WI38 (cell line): ENCODE measurements around the gene UBE2Q1.

Experiments used
- H3K4me3 ChIP-seq: 2 replicates; pipeline ENCODE4 v1.5.1; 2011; ENCODE audit warnings: low read depth, mild to moderate bottlenecking, control low read depth, low read length
- CTCF ChIP-seq: IDR thresholded peaks from 2 replicates; pipeline ENCODE4 v1.5.1; 2012; ENCODE audit warnings: low read depth, mild to moderate bottlenecking, control low read depth, low read length

The UBE2Q1 gene

GRCh38 chr1:154524881-154525280 lies 33.6 kb downstream of the UBE2Q1 start:
- no peak overlapping the region for H3K4me3 ChIP-seq
- no peak for TF ChIP-seq CTCF

GRCh38 chr1:154521695-154522094 lies 36.8 kb downstream of the UBE2Q1 start:
- H3K4me3 ChIP-seq = no peak overlapping the region
- no peak for TF ChIP-seq CTCF

GRCh38 chr1:154520333-154520732 lies 38.1 kb downstream of the UBE2Q1 start:
- H3K4me3 ChIP-seq = no peak overlapping the region
- no peak for TF ChIP-seq CTCF

- no peak for TF ChIP-seq CTCF
- H3K4me3 ChIP-seq = no peak overlapping the region
These were observed 38.9 kb downstream of the UBE2Q1 start for GRCh38 chr1:154519591-154519991.

- no peak for TF ChIP-seq CTCF
- H3K4me3 ChIP-seq = no peak overlapping the region
These were observed 40.8 kb downstream of the UBE2Q1 start for GRCh38 chr1:154517661-154518060.

GRCh38 chr1:154514066-154514553 lies 44.4 kb downstream of the UBE2Q1 start:
- no peak overlapping the region for H3K4me3 ChIP-seq
- no peak for TF ChIP-seq CTCF

- H3K4me3 ChIP-seq = no peak overlapping the region
- TF ChIP-seq CTCF = no peak
These were observed 45.7 kb downstream of the UBE2Q1 start for GRCh38 chr1:154512760-154513159.
